ENCODE results near the gene MLLT10. TPM values are rescaled to one million over a fixed set of nuclear protein-coding genes. Genes with fewer than 3 reads are reported as not detected.
"Not testable (repeated sequence)": the region's sequence is repeated elsewhere in the genome, so short reads cannot be mapped to it uniquely, and the experiment has no call there.

The MLLT10 gene
- total RNA-seq, 6 experiments from 2014 or later = 15.8 to 49.4 (median 20.1) TPM

DNA sequence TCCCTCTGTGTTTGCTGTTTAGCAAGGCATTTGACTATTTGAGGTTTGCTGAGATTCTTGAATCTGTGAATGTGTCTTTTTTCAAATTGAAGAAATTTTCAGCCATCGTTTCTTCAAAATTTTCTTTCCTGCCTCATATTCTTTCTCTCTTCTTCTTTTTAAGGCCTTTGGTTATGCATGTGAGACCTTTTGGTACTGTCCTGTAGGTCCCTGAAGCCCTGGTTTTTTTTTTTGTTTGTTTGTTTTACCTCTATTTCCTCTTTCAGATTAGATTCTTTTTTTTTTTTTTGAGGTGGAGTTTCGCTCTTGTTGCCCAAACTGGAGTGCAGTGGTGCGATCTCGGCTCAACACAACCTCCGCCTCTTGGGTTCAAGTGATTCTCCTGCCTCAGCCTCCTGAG, 45.3 kb downstream of the MLLT10 start:
- TF ChIP-seq, protein P1, sequence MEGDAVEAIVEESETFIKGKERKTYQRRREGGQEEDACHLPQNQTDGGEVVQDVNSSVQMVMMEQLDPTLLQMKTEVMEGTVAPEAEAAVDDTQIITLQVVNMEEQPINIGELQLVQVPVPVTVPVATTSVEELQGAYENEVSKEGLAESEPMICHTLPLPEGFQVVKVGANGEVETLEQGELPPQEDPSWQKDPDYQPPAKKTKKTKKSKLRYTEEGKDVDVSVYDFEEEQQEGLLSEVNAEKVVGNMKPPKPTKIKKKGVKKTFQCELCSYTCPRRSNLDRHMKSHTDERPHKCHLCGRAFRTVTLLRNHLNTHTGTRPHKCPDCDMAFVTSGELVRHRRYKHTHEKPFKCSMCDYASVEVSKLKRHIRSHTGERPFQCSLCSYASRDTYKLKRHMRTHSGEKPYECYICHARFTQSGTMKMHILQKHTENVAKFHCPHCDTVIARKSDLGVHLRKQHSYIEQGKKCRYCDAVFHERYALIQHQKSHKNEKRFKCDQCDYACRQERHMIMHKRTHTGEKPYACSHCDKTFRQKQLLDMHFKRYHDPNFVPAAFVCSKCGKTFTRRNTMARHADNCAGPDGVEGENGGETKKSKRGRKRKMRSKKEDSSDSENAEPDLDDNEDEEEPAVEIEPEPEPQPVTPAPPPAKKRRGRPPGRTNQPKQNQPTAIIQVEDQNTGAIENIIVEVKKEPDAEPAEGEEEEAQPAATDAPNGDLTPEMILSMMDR (IDR thresholded peaks at IDR 0.05) = no peak
- H3K9me3 ChIP-seq = no peaks in the 10 kb centered on the region
- DNase-seq (no peak), ATAC-seq (no peak)
- peaks cover 0 to under 1% (median 0%) of the 10 kb centered on the region in 4 donors for H3K4me1 ChIP-seq
- no peak overlapping the region for H3K4me3 ChIP-seq
- H3K27ac ChIP-seq = no peak overlapping the region
- WGBS (ENCODE audit: insufficient coverage, low coverage, low lambda C conversion rate, missing lambda C conversion rate) = 93% methylated on average over 4 of the region's 5 CpGs
- H3K27me3 ChIP-seq = no peaks in the 10 kb centered on the region
- intact Hi-C loops (cut with DNase I) = no loop called here
- H3K36me3 ChIP-seq = no peaks in the 10 kb centered on the region

DNA sequence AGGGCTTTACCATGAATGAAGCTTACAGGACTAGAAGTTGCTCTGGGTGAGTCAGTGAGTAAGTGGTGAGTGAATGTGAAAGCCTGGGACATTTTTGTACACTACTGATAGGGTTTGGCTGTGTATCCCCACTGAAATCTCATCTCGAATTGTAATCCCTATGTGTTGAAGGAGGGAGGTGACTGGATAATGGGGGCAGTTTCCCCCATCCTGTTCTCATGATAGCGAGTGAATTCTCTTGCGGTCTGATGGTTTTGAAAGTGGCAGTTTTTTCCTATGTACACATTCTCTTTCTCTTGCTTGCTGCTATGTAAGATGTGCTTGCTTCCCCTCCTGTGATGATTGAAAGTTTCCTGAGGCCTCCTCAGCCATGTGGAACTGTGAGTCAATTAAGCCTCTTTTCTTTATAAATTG, 47.4 kb downstream of the MLLT10 start:
- H3K36me3 ChIP-seq; intact Hi-C loops (cut with DNase I); H3K27ac ChIP-seq; H3K27me3 ChIP-seq; H3K4me3 ChIP-seq; ATAC-seq; H3K9me3 ChIP-seq; DNase-seq: not testable (repeated sequence)
- WGBS (ENCODE audit: insufficient coverage, low coverage, low lambda C conversion rate, missing lambda C conversion rate) = 92% methylated on average over 2 of the region's 3 CpGs
- H3K4me1 ChIP-seq = peaks cover 0 to 18% (median 4%) of the 10 kb centered on the region in 4 donors

DNA sequence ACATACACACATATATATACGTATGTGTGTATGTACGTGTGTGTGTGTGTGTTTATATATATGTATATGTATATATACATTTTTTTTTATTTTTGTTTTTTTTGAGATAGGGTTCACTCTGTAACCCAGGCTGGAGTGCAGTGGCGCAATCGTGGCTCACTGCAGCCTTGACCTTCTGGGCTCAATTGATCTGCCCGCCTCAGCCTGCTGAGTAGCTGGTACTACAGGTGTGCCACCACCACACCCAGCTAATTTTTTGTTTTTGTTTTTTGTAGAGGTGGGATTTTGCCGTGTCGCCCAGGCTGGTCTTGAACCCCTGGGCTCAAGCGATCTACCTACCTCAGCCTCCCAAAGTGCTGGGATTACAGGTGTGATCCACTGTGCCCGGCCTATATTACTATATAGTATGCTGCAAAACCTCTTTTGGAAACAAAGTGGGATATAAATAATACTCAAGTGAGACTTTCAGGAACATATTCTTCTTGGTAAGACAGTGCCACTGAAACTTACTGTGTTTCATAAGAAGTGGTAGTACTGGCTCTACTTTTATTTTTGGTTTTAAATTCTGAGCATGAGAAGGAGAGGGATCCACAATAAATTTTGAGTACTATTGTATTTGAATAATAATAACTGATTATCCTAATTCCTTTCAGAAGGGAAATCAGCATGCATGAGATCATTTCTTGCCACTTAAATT, 51.0 kb downstream of the MLLT10 start:
- 45% methylated on average over 9 of the region's 9 CpGs for WGBS (ENCODE audit: insufficient coverage, low coverage, low lambda C conversion rate, missing lambda C conversion rate)
- ATAC-seq (peak; percentile 92 to 96 (median 94)), DNase-seq (peak; percentile 54 to 76 (median 71))
- H3K4me1 ChIP-seq = peaks cover 0 to 18% (median 4%) of the 10 kb centered on the region in 4 donors
- H3K27me3 ChIP-seq = no peaks in the 10 kb centered on the region
- no peak overlapping the region for H3K27ac ChIP-seq
- H3K9me3 ChIP-seq = no peaks in the 10 kb centered on the region
- H3K4me3 ChIP-seq = no peak overlapping the region
- no peak for TF ChIP-seq POLR2A (IDR thresholded peaks at IDR 0.05)
- TF ChIP-seq, protein P1 (IDR thresholded peaks at IDR 0.05) = no peak
- H3K36me3 ChIP-seq = peaks cover 0 to 10% (median 0%) of the 10 kb centered on the region in 4 donors
- intact Hi-C loops (cut with DNase I) = no loop called here

DNA sequence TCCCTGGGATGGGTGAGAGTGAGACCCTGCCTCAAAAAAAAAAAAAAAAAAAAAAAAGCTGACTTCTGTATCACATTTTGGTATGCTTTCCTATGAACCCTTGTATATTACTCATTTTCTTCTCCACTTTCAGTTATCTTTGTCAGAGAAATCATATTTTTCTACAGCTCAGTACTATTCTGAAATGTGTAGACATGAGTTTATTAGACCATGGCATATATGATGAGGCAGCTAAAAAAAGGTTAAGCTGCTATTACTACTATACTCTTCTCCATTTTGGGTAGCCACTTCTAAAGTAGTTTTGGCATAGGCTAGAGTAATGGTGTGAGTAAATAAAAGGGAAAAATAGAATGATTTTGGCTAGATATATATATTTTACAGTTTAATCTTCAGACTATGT, 53.4 kb downstream of the MLLT10 start:
- H3K27me3 ChIP-seq = no peaks in the 10 kb centered on the region
- H3K9me3 ChIP-seq = no peaks in the 10 kb centered on the region
- TF ChIP-seq POLR2A (IDR thresholded peaks at IDR 0.05) = no peak
- TF ChIP-seq, protein P1 (IDR thresholded peaks at IDR 0.05) = no peak
- H3K36me3 ChIP-seq = peaks cover 0 to 10% (median 0%) of the 10 kb centered on the region in 4 donors
- H3K4me3 ChIP-seq = no peak overlapping the region
- intact Hi-C loops (cut with DNase I) = no loop called here
- DNase-seq (no peak), ATAC-seq (no peak)
- peaks cover 0 to 18% (median 4%) of the 10 kb centered on the region in 4 donors for H3K4me1 ChIP-seq
- no peak overlapping the region for H3K27ac ChIP-seq

DNA sequence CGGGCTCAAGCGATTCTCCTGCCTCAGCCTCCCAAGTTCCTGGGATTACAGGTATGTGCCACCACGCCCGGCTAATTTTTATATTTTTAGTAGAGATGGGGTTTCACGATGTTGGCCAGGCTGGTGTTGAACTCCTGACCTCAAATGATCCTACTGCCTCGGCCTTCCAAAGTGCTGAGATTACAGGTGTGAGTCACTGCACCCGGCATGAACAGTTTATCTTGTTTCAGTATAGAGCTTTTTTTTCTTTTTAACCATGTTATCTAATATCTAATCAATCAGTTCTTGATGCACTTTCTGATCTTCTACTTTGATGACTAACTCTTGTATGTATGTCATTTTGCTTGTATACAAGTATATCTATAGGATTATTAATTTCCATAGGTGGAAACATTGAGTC, 54.1 kb downstream of the MLLT10 start:
- H3K27ac ChIP-seq; DNase-seq; H3K4me3 ChIP-seq; H3K27me3 ChIP-seq; intact Hi-C loops (cut with DNase I); H3K9me3 ChIP-seq: not testable (repeated sequence)
- ATAC-seq = peak in 1 of 4 donors; percentile 67
- Histone ChIP-seq H3K36me3 (peaks cover 0 to 10% (median 0%) of the 10 kb centered on the region in 4 donors), H3K4me1 (peaks cover 0 to 18% (median 4%) of the 10 kb centered on the region in 4 donors)
- WGBS (ENCODE audit: insufficient coverage, low coverage, low lambda C conversion rate, missing lambda C conversion rate) = 27% methylated on average over 6 of the region's 7 CpGs

Data from right lobe of liver (tissue), 6 donors.